ENCODE data around the gene PAX5. TPM values are rescaled to one million over a fixed set of nuclear protein-coding genes. Genes with fewer than 3 reads are reported as not detected.
A peak's percentile ranks its signal among the peaks of the same experiment; 100 is the strongest.
"Not testable (repeated sequence)": the region's sequence is repeated elsewhere in the genome, so short reads cannot be mapped to it uniquely, and the experiment has no call there.

Gene PAX5
- total RNA-seq = under 1 TPM in 1 of 4 donors, not detected in 3; 0.55 TPM

DNA sequence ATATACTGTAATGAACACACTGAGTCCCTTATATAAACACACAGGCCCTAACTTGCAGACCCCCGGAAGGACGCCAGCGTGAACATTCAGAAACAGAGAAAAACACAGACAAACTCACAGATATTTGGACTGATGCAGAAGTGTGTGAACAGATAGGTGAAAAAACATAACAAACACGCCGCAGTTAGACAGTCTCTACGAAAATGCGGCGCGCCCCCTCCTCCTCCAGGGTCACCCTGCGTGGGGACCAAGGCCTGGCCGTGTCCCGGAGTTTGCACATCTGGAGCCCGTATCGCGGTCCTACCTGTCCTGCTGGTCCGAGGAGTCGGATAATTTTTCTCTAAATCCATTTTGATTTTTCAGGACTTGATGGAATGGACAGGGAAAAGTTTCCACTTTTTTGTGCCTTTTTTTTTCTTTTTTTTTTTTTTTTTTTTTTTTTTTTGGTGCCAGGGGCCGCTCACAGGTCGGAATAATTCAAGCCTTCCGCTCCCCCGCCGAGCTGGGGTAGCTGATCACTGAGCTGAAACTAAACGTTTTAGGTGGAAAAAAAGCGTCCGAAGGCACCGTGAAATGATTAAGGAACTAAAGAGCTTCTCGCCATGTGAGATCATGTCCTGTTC lies at the start of gene PAX5:
Gene PAX5, minus strand, starts transcription at position 587 of the 623 bp plus-strand sequence. Its CDS starts 237 bp downstream, at position 350.
- Histone ChIP-seq H3K27ac (no peak within 1 kb of the TSS), H3K4me1 (peaks cover 0 to 20% of the 10 kb centered on the region in 2 donors), H3K36me3 (no peaks in the 10 kb centered on the region), H3K4me3 (no peak within 1 kb of the TSS), H3K9me3 (no peaks in the 10 kb centered on the region), H3K27me3 (peaks cover 43 to 97% of the 10 kb centered on the region in 2 donors)
- no peak for DNase-seq
- intact Hi-C loops (cut with DNase I; ENCODE audit: low total_unique reads) = no loop called here
- no peak for TF ChIP-seq POLR2A (IDR thresholded peaks at IDR 0.05)
- TF ChIP-seq, protein P1, sequence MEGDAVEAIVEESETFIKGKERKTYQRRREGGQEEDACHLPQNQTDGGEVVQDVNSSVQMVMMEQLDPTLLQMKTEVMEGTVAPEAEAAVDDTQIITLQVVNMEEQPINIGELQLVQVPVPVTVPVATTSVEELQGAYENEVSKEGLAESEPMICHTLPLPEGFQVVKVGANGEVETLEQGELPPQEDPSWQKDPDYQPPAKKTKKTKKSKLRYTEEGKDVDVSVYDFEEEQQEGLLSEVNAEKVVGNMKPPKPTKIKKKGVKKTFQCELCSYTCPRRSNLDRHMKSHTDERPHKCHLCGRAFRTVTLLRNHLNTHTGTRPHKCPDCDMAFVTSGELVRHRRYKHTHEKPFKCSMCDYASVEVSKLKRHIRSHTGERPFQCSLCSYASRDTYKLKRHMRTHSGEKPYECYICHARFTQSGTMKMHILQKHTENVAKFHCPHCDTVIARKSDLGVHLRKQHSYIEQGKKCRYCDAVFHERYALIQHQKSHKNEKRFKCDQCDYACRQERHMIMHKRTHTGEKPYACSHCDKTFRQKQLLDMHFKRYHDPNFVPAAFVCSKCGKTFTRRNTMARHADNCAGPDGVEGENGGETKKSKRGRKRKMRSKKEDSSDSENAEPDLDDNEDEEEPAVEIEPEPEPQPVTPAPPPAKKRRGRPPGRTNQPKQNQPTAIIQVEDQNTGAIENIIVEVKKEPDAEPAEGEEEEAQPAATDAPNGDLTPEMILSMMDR (IDR thresholded peaks at IDR 0.05) = no peak

DNA sequence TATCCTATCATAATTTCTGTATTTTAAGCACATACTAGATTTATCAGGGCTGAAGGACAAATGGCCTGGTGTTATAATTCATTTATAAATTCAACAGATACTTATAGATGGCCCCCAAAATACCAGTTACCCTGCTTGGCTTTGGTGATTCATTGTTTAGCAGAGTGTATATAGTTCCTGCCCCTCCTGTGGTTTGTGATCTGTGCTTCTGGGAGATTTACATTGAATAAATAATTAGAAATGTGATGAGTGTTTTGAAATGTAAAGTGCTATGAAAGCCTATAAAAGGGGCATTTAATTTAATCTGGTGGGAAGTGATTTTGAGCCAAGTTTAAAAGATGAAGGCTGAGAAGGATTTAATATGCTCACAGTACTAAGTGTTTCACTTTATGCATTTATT lies 49.6 kb upstream of the PAX5 start:
- no peak overlapping the region for H3K4me3 ChIP-seq
- no peak for TF ChIP-seq POLR2A (IDR thresholded peaks at IDR 0.05)
- TF ChIP-seq, protein P1 (IDR thresholded peaks at IDR 0.05) = no peak
- no peaks in the 10 kb centered on the region for H3K27me3 ChIP-seq
- H3K27ac ChIP-seq = no peak overlapping the region
- H3K36me3 ChIP-seq = no peaks in the 10 kb centered on the region
- H3K4me1 ChIP-seq = peaks cover 0 to 3% of the 10 kb centered on the region in 2 donors
- intact Hi-C loops (cut with DNase I; ENCODE audit: low total_unique reads) = no loop called here
- no peaks in the 10 kb centered on the region for H3K9me3 ChIP-seq
- DNase-seq = no peak

DNA sequence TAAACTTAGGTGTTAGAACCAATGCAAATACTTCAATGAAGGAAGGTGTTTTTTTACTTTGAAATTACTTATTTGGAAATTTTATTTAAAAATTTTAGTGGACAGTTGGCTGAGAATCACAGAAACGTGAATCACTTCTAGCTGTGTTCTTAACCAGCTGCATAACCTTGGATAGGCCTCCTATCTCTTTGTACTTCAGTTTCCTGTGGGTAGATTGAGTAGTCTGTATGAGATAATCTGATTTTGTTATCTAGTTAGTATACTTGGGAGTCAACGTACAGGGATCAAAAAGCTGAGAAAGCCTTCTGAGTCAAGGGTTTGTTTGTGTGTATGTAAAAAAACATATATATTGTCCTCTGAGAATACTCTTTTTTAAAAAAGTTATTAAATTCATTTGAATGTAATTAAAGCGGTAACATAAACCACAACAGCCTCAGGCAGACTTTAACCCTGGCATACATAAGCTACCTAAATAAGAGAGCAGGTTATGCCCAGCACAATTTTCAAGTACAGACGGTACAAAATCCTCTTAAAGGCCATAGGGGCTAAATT lies 48.2 kb upstream of the PAX5 start:
- intact Hi-C loops (cut with DNase I; ENCODE audit: low total_unique reads) = no loop called here
- DNase-seq = no peak
- no peak overlapping the region for H3K27ac ChIP-seq

GRCh38 chr9:37081507-37081906 lies 47.4 kb upstream of the PAX5 start:
- H3K36me3 ChIP-seq; DNase-seq; H3K27me3 ChIP-seq; intact Hi-C loops (cut with DNase I; ENCODE audit: low total_unique reads); H3K4me3 ChIP-seq; H3K9me3 ChIP-seq; H3K27ac ChIP-seq; H3K4me1 ChIP-seq: not testable (repeated sequence)

More for the DNA sequence above, 48.2 kb upstream of the PAX5 start:
- Histone ChIP-seq H3K4me1 (peaks cover 0 to 3% of the 10 kb centered on the region in 2 donors), H3K4me3 (no peak overlapping the region), H3K9me3 (no peaks in the 10 kb centered on the region), H3K36me3 (no peaks in the 10 kb centered on the region), H3K27me3 (no peaks in the 10 kb centered on the region)
- no peak for TF ChIP-seq POLR2A (IDR thresholded peaks at IDR 0.05)
- TF ChIP-seq, protein P1 (IDR thresholded peaks at IDR 0.05) = no peak

GRCh38 chr9:37080165-37080628 lies 46.1 kb upstream of the PAX5 start:
- DNase-seq = peak in 1 of 2 donors; percentile 21

DNA sequence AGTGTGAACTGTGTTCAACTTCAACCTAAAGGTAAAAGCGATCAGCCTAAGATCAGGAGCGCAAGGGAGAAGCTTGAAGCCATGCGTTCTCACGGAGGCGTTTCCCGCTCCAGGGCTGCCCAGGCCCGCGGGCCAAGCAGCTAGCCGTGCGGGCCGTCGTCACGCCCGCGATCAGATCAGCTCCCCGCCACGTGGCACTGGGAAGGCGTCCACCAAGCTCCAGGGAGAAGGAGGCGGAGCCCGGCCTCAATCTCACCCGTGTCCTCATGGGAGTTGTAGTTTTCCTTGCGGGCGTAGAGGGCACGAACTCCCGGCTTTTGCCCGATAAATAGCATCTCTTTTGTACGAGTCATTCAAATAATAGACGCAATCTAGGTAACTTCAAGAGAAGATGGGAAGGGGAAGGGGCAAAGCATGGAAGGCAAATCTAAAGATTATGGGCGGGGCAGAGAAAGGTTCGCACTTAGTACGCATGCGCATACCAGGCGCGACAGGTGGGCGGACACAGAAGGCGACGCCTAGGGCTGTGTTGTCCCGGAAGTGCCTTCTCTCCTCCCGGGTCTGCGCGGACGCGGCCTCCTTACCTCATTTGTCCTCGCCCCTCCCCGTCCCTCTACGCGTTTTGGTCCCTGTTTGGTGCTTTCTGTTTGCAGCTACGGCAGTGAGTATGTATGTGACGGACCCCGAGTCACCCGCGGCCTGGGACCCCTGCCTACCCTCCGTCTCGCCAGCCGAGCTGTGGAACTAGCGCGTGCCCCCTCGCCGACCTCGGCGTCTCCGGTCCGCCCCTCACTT lies 45.5 kb upstream of the PAX5 start:
- Histone ChIP-seq H3K27me3 (no peaks in the 10 kb centered on the region), H3K36me3 (no peaks in the 10 kb centered on the region), H3K4me1 (peaks cover 0 to 3% of the 10 kb centered on the region in 2 donors), H3K27ac (peak overlapping the region; percentile 84 to 86), H3K4me3 (peak overlapping the region; percentile 65 to 84), H3K9me3 (no peaks in the 10 kb centered on the region)
- intact Hi-C loops (cut with DNase I; ENCODE audit: low total_unique reads) = no loop called here
- peak; percentile 57 to 72 for TF ChIP-seq POLR2A (IDR thresholded peaks at IDR 0.05)
- TF ChIP-seq, protein P1 (IDR thresholded peaks at IDR 0.05) = peak in 1 of 4 experiments; percentile 18
- peak; percentile 88 to 90 for DNase-seq

More at GRCh38 chr9:37080165-37080628, 46.1 kb upstream of the PAX5 start:
- intact Hi-C loops (cut with DNase I; ENCODE audit: low total_unique reads); H3K36me3 ChIP-seq; H3K4me1 ChIP-seq; H3K9me3 ChIP-seq; H3K27me3 ChIP-seq: not testable (repeated sequence)
- Histone ChIP-seq H3K4me3 (peak overlapping the region; percentile 65 to 84), H3K27ac (peak overlapping the region; percentile 84 to 86)

DNA sequence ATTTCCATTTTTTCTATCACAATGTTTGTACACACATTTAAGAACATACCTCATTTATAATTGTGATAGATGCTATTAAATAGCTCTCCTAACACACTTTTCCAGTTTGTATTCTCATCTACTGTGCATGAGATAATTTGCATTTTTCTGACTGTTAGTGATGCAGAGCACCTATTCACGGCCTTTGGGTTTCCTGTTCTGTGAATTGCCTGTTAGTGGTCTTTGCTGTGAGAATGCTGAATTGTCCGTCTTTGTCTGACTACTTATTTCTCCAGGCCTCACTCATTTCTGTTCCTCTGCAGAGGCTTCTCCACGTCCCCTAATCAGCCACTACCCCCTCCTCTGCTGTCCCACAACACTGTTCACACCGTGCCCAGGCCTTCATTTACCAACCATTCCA lies 40.7 kb upstream of the PAX5 start:
- H3K27me3 ChIP-seq; DNase-seq; H3K27ac ChIP-seq; H3K4me1 ChIP-seq; intact Hi-C loops (cut with DNase I; ENCODE audit: low total_unique reads); H3K36me3 ChIP-seq; H3K9me3 ChIP-seq; H3K4me3 ChIP-seq: not testable (repeated sequence)

Measured in uterus (tissue), 4 donors.